ENCODE measurements around the gene CRYBG2. TPM values are rescaled to one million over a fixed set of nuclear protein-coding genes. Genes with fewer than 3 reads are reported as not detected.
A peak's percentile ranks its signal among the peaks of the same experiment; 100 is the strongest.

Gene CRYBG2
- total and polyA plus RNA-seq, 10 of the 15 experiments (the other 5 are each of a cell fraction or from before 2014, with no cell fraction given) = 0.03 to 1.2 (median 0.11) TPM; not detected in 4

DNA sequence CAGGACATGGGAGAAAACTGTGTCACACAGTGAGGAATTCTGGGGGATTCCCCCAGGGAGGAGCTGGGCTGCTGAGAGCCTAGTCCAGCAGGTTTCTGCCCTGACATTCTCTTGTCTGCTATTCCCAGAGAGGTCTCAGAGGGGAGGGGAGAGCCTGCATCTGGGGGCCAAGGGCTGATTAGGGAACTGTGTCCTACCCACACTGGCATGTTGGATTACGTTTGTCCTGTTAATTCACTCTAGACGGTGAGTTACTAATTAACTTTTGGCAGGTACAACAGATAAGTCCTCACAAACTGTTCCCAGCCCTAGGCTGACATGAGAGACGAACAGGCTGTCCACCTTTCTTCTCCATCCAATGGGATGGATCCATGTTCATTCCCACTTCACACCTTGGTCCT, 76.7 kb downstream of the CRYBG2 start:
- DNase-seq (ENCODE audit: low read depth, low spot score) (no peak), FAIRE-seq (no peak), ATAC-seq (no peak)
- ChIA-PET SMC1A (ENCODE audit: uncharacterized antibody, unreplicated experiment) (interaction anchor here (0.9 to 9.1 kb wide), 7 partner anchors 8 to 140 kb away, joined by 3 to 119 read pairs (median 6); partner anchors contain the start of genes CD52 and CEP85), CTCF (interaction anchor here (0.6 to 18.0 kb wide), 12 partner anchors 10 to 139 kb away, joined by 3 to 879 read pairs (median 6); partner anchors contain the start of genes CD52, CEP85 and ZNF593), POLR2A (interaction anchor here (0.5 to 3.5 kb wide), 3 partner anchors 11 to 1115 kb away, joined by 5 to 31 read pairs (median 6); partner anchors contain the start of genes CD52 and GPR3), RAD21 (ENCODE audit: unreplicated experiment) (interaction anchor here (1.3 to 8.9 kb wide), 5 partner anchors 12 to 140 kb away, joined by 5 to 113 read pairs (median 7); partner anchors contain the start of gene CD52)
- in situ Hi-C loops (cut with MboI) = no loop called here
- Histone ChIP-seq H4K20me1 (ENCODE audit: control insufficient read depth, insufficient read depth) (no peaks in the 10 kb centered on the region), H3K27me3 (replicated peaks in 1 of 2; ENCODE audit: control insufficient read depth in 2 of 2, insufficient read depth in 2 of 2, low read length in 1 of 2) (no peaks in the 10 kb centered on the region), H3K4me2 (ENCODE audit: control insufficient read depth, insufficient read depth) (no peak overlapping the region), H3K9ac (ENCODE audit: control insufficient read depth, insufficient read depth, low read length) (no peak overlapping the region), H3K4me1 (ENCODE audit: control insufficient read depth, insufficient read depth, low read length) (peaks cover 42% of the 10 kb centered on the region), H3K9me3 (replicated peaks; ENCODE audit: control insufficient read depth, insufficient read depth, low read length) (no peaks in the 10 kb centered on the region), H3K79me2 (ENCODE audit: control insufficient read depth, insufficient read depth, low read length) (peaks cover 26% of the 10 kb centered on the region), H3K27ac (ENCODE audit: control insufficient read depth, insufficient read depth) (no peak overlapping the region), H3K36me3 (ENCODE audit: control insufficient read depth in 2 of 2, insufficient read depth in 2 of 2, low read length in 1 of 2) (peaks cover 14 to 17% of the 10 kb centered on the region in 2 experiments), H2AFZ (ENCODE audit: control insufficient read depth, low read depth, low read length) (no peak overlapping the region), H3K4me3 (no peak overlapping the region)
- intact Hi-C loops (cut with micrococcal nuclease; ENCODE audit: unreplicated experiment) = no loop called here
- WGBS (ENCODE audit: insufficient coverage, insufficient replicate concordance, low lambda C conversion rate, missing lambda C conversion rate) = 97% methylated on average over 3 of the region's 3 CpGs
- BruUV-seq (replicated peaks) = no TSS peak
- TF ChIP-seq SREBF2 (IDR thresholded peaks at IDR 0.05; ENCODE audit: low read length) = no peak
- TF ChIP-seq ESRRA (IDR thresholded peaks at IDR 0.05; ENCODE audit: low read length) = no peak
- no peak for TF ChIP-seq POU2F2 (IDR thresholded peaks at IDR 0.05; ENCODE audit: borderline replicate concordance, low read depth, low read length)

DNA sequence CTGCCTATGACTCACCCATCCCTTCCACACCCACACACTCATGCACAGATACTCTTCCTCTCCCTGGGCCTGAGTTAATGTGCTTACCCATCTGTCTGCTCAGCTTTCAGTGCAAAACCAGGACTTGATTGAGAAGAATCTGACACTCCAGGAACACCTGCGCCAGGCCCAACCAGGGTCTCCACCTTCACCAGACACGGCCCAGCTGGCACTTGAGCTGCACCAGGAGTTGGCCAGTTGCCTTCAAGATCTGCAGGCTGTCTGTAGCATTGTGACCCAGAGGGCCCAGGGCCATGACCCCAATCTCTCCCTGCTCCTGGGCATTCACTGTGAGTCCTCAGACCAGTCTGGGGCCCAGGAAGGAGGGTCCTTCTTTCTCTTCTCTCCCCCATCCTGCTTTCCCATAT, 77.5 kb downstream of the CRYBG2 start:
- 92% methylated on average over 2 of the region's 2 CpGs for WGBS (ENCODE audit: insufficient coverage, insufficient replicate concordance, low lambda C conversion rate, missing lambda C conversion rate)
- no peaks in the 10 kb centered on the region for H3K27me3 ChIP-seq (replicated peaks in 1 of 2; ENCODE audit: control insufficient read depth in 2 of 2, insufficient read depth in 2 of 2, low read length in 1 of 2)
- H3K4me1 ChIP-seq (ENCODE audit: control insufficient read depth, insufficient read depth, low read length) = peaks cover 42% of the 10 kb centered on the region
- no peak for FAIRE-seq
- H3K9me3 ChIP-seq (replicated peaks; ENCODE audit: control insufficient read depth, insufficient read depth, low read length) = no peaks in the 10 kb centered on the region
- SMC1A ChIA-PET (ENCODE audit: uncharacterized antibody, unreplicated experiment) = interaction anchor here (0.6 to 9.1 kb wide), 9 partner anchors 9 to 140 kb away, joined by 3 to 119 read pairs (median 3); partner anchors contain the start of genes CD52 and CEP85
- no peak overlapping the region for H2AFZ ChIP-seq (ENCODE audit: control insufficient read depth, low read depth, low read length)
- CTCF ChIA-PET = interaction anchor here (0.6 to 18.0 kb wide), 18 partner anchors 11 to 140 kb away, joined by 3 to 879 read pairs (median 5); partner anchors contain the start of genes CD52, CEP85 and ZNF593
- no peak for ATAC-seq
- intact Hi-C loops (cut with micrococcal nuclease; ENCODE audit: unreplicated experiment) (no loop called here), in situ Hi-C loops (cut with MboI) (no loop called here)
- H3K4me3 ChIP-seq = no peak overlapping the region
- H3K9ac ChIP-seq (ENCODE audit: control insufficient read depth, insufficient read depth, low read length) = no peak overlapping the region
- BruUV-seq (replicated peaks) = no TSS peak
- no peaks in the 10 kb centered on the region for H4K20me1 ChIP-seq (ENCODE audit: control insufficient read depth, insufficient read depth)
- RAD21 ChIA-PET (ENCODE audit: unreplicated experiment) = interaction anchor here (1.0 to 8.9 kb wide), 6 partner anchors 9 to 141 kb away, joined by 4 to 113 read pairs (median 8); partner anchors contain the start of gene CD52
- peaks cover 14 to 19% of the 10 kb centered on the region in 2 experiments for H3K36me3 ChIP-seq (ENCODE audit: control insufficient read depth in 2 of 2, insufficient read depth in 2 of 2, low read length in 1 of 2)
- peak overlapping the region; percentile 52; the same call in 1 of the 2 replicates for H3K27ac ChIP-seq (ENCODE audit: control insufficient read depth, insufficient read depth)
- peaks cover 23% of the 10 kb centered on the region for H3K79me2 ChIP-seq (ENCODE audit: control insufficient read depth, insufficient read depth, low read length)
- no peak overlapping the region for H3K4me2 ChIP-seq (ENCODE audit: control insufficient read depth, insufficient read depth)
- DNase-seq (ENCODE audit: low read depth, low spot score) = no peak
- POLR2A ChIA-PET = interaction anchor here (1.3 to 1.7 kb wide), 2 partner anchors 12 to 43 kb away, joined by 5 to 6 read pairs; no protein-coding TSS in a partner anchor
- TF ChIP-seq HCFC1 (IDR thresholded peaks at IDR 0.05; ENCODE audit: low read length) (no peak), SREBF2 (IDR thresholded peaks at IDR 0.05; ENCODE audit: low read length) (no peak), KDM1A (IDR thresholded peaks at IDR 0.05; ENCODE audit: borderline replicate concordance) (no peak), KAT2A (conservative IDR thresholded peaks at IDR 0.05; ENCODE audit: control insufficient read depth, low read depth, low read length) (no peak), POLR2A (IDR thresholded peaks at IDR 0.05; ENCODE audit: low read depth, low read length) (no peak), WRNIP1 (IDR thresholded peaks at IDR 0.05; ENCODE audit: borderline replicate concordance, low read depth, low read length) (no peak), IRF4 (IDR thresholded peaks at IDR 0.05; ENCODE audit: low read depth, low read length) (no peak), SIN3A (IDR thresholded peaks at IDR 0.05; ENCODE audit: low read depth, low read length) (no peak), SREBF1 (IDR thresholded peaks at IDR 0.05; ENCODE audit: low read length) (no peak), ZNF384 (IDR thresholded peaks at IDR 0.05; ENCODE audit: borderline replicate concordance, low read depth, low read length) (no peak), SMAD5 (IDR thresholded peaks at IDR 0.05; ENCODE audit: low read depth) (no peak)
- TF ChIP-seq, protein P1, sequence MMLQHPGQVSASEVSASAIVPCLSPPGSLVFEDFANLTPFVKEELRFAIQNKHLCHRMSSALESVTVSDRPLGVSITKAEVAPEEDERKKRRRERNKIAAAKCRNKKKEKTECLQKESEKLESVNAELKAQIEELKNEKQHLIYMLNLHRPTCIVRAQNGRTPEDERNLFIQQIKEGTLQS (IDR thresholded peaks at IDR 0.05; ENCODE audit: borderline replicate concordance, extremely low read depth, low read depth, low read length) = no peak
- TF ChIP-seq, protein P2, sequence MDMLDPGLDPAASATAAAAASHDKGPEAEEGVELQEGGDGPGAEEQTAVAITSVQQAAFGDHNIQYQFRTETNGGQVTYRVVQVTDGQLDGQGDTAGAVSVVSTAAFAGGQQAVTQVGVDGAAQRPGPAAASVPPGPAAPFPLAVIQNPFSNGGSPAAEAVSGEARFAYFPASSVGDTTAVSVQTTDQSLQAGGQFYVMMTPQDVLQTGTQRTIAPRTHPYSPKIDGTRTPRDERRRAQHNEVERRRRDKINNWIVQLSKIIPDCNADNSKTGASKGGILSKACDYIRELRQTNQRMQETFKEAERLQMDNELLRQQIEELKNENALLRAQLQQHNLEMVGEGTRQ (IDR thresholded peaks at IDR 0.05; ENCODE audit: borderline replicate concordance, low read depth, low read length) = no peak
- TF ChIP-seq, protein P3, sequence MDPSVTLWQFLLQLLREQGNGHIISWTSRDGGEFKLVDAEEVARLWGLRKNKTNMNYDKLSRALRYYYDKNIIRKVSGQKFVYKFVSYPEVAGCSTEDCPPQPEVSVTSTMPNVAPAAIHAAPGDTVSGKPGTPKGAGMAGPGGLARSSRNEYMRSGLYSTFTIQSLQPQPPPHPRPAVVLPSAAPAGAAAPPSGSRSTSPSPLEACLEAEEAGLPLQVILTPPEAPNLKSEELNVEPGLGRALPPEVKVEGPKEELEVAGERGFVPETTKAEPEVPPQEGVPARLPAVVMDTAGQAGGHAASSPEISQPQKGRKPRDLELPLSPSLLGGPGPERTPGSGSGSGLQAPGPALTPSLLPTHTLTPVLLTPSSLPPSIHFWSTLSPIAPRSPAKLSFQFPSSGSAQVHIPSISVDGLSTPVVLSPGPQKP (IDR thresholded peaks at IDR 0.05; ENCODE audit: low read depth, low read length) = no peak

Data from GM12878 (cell line).